ENCODE results near the gene ANKS1B. TPM values are rescaled to one million over a fixed set of nuclear protein-coding genes. Genes with fewer than 3 reads are reported as not detected.

The ANKS1B gene
- total RNA-seq, 1 donor from 2014 or later, result 2.4 TPM

DNA sequence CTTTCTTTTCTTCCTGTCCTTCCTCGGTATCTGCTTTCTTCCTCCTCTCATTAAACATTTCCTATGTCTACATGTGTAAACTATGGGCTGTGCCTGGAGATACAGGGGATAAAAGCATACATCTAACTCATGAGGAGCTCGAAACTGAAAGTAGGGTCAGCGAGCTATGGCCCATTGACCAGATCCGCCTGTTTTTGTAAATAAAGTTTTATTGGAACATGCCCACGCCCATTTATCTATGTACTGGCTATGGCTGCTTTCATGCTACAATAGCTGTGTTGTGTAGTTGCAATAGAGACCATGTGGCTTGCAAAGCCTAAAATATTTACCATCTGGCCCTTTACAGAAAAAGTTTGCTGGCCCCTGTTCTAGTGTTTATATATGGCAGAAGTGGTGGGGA lies 838.0 kb downstream of the ANKS1B start:
- Mint-ChIP-seq H3K9me3 (ENCODE audit: unreplicated experiment) (no peaks in the 10 kb centered on the region), H3K4me3 (ENCODE audit: unreplicated experiment) (no peak overlapping the region), H3K36me3 (ENCODE audit: low read depth, unreplicated experiment) (no peaks in the 10 kb centered on the region), H3K4me1 (ENCODE audit: low read depth, unreplicated experiment) (no peaks in the 10 kb centered on the region), H3K27ac (ENCODE audit: unreplicated experiment) (no peak overlapping the region), H3K27me3 (ENCODE audit: low read depth, unreplicated experiment) (no peaks in the 10 kb centered on the region)
- no peak for TF ChIP-seq EZH2 (IDR thresholded peaks at IDR 0.05; ENCODE audit: insufficient read depth, low read length)
- TF ChIP-seq, protein P1, sequence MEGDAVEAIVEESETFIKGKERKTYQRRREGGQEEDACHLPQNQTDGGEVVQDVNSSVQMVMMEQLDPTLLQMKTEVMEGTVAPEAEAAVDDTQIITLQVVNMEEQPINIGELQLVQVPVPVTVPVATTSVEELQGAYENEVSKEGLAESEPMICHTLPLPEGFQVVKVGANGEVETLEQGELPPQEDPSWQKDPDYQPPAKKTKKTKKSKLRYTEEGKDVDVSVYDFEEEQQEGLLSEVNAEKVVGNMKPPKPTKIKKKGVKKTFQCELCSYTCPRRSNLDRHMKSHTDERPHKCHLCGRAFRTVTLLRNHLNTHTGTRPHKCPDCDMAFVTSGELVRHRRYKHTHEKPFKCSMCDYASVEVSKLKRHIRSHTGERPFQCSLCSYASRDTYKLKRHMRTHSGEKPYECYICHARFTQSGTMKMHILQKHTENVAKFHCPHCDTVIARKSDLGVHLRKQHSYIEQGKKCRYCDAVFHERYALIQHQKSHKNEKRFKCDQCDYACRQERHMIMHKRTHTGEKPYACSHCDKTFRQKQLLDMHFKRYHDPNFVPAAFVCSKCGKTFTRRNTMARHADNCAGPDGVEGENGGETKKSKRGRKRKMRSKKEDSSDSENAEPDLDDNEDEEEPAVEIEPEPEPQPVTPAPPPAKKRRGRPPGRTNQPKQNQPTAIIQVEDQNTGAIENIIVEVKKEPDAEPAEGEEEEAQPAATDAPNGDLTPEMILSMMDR (IDR thresholded peaks at IDR 0.05; ENCODE audit: insufficient read depth, low read depth, low read length), result no peak
- Histone ChIP-seq H3K27ac (ENCODE audit: low read depth, low read length) (no peak overlapping the region), H3K9me3 (ENCODE audit: insufficient read depth, low read depth, low read length) (no peaks in the 10 kb centered on the region), H3K9ac (ENCODE audit: low read length) (no peak overlapping the region), H3K4me1 (ENCODE audit: insufficient read depth, low read length) (no peaks in the 10 kb centered on the region), H4K20me1 (ENCODE audit: insufficient read depth, low read length) (no peaks in the 10 kb centered on the region), H3K36me3 (ENCODE audit: insufficient read depth, low read length) (no peaks in the 10 kb centered on the region), H2AFZ (ENCODE audit: low read depth, low read length) (no peak overlapping the region), H3K79me2 (ENCODE audit: insufficient read depth, low read length) (no peaks in the 10 kb centered on the region), H3K4me2 (ENCODE audit: low read length) (no peak overlapping the region), H3K27me3 (ENCODE audit: insufficient read depth, low read length) (no peaks in the 10 kb centered on the region), H3K4me3 (ENCODE audit: insufficient read depth, low read depth, low read length) (no peak overlapping the region)
- FAIRE-seq, result no peak
- no peak for DNase-seq (ENCODE audit: low read depth)

DNA sequence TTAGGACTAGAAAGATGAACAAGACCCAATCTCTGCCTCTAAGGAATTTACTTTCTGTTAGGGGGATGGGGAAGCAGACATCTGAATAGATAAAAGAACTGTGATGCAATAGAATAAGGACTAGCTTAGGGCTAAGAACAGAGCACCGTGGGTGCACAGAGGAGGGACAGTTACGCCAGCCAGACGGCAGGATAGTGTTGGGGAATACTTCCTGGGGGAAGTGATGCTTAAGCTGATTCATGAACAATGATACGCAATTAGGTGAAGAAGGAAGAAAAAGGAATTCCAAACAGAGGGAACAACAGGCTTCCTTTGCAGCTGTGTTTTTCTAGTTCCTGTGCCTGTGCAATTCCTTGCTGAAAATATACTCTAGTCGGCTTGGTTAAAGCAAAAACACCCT lies 838.6 kb downstream of the ANKS1B start:
- no peak for TF ChIP-seq EZH2 (IDR thresholded peaks at IDR 0.05; ENCODE audit: insufficient read depth, low read length)
- TF ChIP-seq, protein P1 (IDR thresholded peaks at IDR 0.05; ENCODE audit: insufficient read depth, low read depth, low read length), result no peak
- Mint-ChIP-seq H3K9me3 (ENCODE audit: unreplicated experiment) (no peaks in the 10 kb centered on the region), H3K27ac (ENCODE audit: unreplicated experiment) (no peak overlapping the region), H3K36me3 (ENCODE audit: low read depth, unreplicated experiment) (no peaks in the 10 kb centered on the region), H3K27me3 (ENCODE audit: low read depth, unreplicated experiment) (no peaks in the 10 kb centered on the region), H3K4me1 (ENCODE audit: low read depth, unreplicated experiment) (no peaks in the 10 kb centered on the region), H3K4me3 (ENCODE audit: unreplicated experiment) (no peak overlapping the region)
- no peaks in the 10 kb centered on the region for H3K79me2 ChIP-seq (ENCODE audit: insufficient read depth, low read length)
- no peaks in the 10 kb centered on the region for H3K9me3 ChIP-seq (ENCODE audit: insufficient read depth, low read depth, low read length)
- H3K4me3 ChIP-seq (ENCODE audit: insufficient read depth, low read depth, low read length), result no peak overlapping the region
- no peak overlapping the region for H3K9ac ChIP-seq (ENCODE audit: low read length)
- no peak for FAIRE-seq
- H3K4me2 ChIP-seq (ENCODE audit: low read length), result no peak overlapping the region
- DNase-seq (ENCODE audit: low read depth), result no peak
- no peaks in the 10 kb centered on the region for H3K4me1 ChIP-seq (ENCODE audit: insufficient read depth, low read length)
- H3K27ac ChIP-seq (ENCODE audit: low read depth, low read length), result no peak overlapping the region
- no peak overlapping the region for H2AFZ ChIP-seq (ENCODE audit: low read depth, low read length)
- H4K20me1 ChIP-seq (ENCODE audit: insufficient read depth, low read length), result no peaks in the 10 kb centered on the region
- H3K27me3 ChIP-seq (ENCODE audit: insufficient read depth, low read length), result no peaks in the 10 kb centered on the region
- H3K36me3 ChIP-seq (ENCODE audit: insufficient read depth, low read length), result no peaks in the 10 kb centered on the region

DNA sequence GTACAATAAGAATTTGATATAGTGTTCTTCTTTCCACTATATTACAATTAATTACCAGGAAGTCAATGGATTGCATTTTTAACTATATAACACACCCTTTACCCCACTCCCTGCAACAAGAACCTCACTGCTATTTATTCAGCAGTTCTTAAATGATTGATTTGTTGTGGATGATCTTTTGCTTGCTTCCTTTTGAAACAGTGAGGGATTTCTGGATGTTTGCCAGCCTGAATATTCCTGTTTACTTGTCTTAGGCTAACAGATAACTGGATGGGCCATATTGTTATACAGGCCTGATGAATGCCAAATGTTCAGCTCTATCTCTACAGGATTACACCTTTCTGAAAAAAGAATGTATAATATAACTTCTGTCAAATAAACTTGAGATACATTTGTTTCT lies 842.1 kb downstream of the ANKS1B start:
- no peak overlapping the region for H3K4me3 Mint-ChIP-seq (ENCODE audit: unreplicated experiment)
- H3K9ac ChIP-seq (ENCODE audit: low read length), result no peak overlapping the region
- H3K27ac Mint-ChIP-seq (ENCODE audit: unreplicated experiment), result no peak overlapping the region
- H3K9me3 ChIP-seq (ENCODE audit: insufficient read depth, low read depth, low read length), result no peaks in the 10 kb centered on the region
- no peak overlapping the region for H2AFZ ChIP-seq (ENCODE audit: low read depth, low read length)
- no peaks in the 10 kb centered on the region for H3K9me3 Mint-ChIP-seq (ENCODE audit: unreplicated experiment)
- no peak overlapping the region for H3K4me2 ChIP-seq (ENCODE audit: low read length)
- no peaks in the 10 kb centered on the region for H3K79me2 ChIP-seq (ENCODE audit: insufficient read depth, low read length)
- no peaks in the 10 kb centered on the region for H3K4me1 Mint-ChIP-seq (ENCODE audit: low read depth, unreplicated experiment)
- H3K27me3 Mint-ChIP-seq (ENCODE audit: low read depth, unreplicated experiment), result no peaks in the 10 kb centered on the region
- no peak overlapping the region for H3K4me3 ChIP-seq (ENCODE audit: insufficient read depth, low read depth, low read length)
- H3K36me3 ChIP-seq (ENCODE audit: insufficient read depth, low read length), result no peaks in the 10 kb centered on the region
- TF ChIP-seq, protein P1 (IDR thresholded peaks at IDR 0.05; ENCODE audit: insufficient read depth, low read depth, low read length), result no peak
- no peak for TF ChIP-seq EZH2 (IDR thresholded peaks at IDR 0.05; ENCODE audit: insufficient read depth, low read length)
- H3K27me3 ChIP-seq (ENCODE audit: insufficient read depth, low read length), result no peaks in the 10 kb centered on the region
- DNase-seq (ENCODE audit: low read depth) (no peak), FAIRE-seq (no peak)
- no peaks in the 10 kb centered on the region for H3K4me1 ChIP-seq (ENCODE audit: insufficient read depth, low read length)
- H3K27ac ChIP-seq (ENCODE audit: low read depth, low read length), result no peak overlapping the region
- no peaks in the 10 kb centered on the region for H3K36me3 Mint-ChIP-seq (ENCODE audit: low read depth, unreplicated experiment)
- H4K20me1 ChIP-seq (ENCODE audit: insufficient read depth, low read length), result no peaks in the 10 kb centered on the region
